Activated CD4-positive, alpha-beta T cell treated with anti-CD3 and anti-CD28 coated beads, Interleukin-2, amount 50 U/mL, for 4 hours (primary cell): ENCODE data around the gene TAS2R3.
"Not testable (repeated sequence)": the region's sequence is repeated elsewhere in the genome, so short reads cannot be mapped to it uniquely, and the experiment has no call there.

Experiments
- DNase-seq, 2 experiments: peaks; one replicate each; pipeline ENCODE4 v3.0.0-alpha.2; 2020

TAS2R3 gene

GRCh38 chr7:141763797-141764196 lies at the start of gene TAS2R3:
TSS of gene TAS2R3 (plus strand) at chr7:141764097. CDS start at chr7:141764159, 62 bp downstream.
- DNase-seq, result no peak

GRCh38 chr7:141714571-141714970 lies 49.3 kb upstream of the TAS2R3 start:
- no peak for DNase-seq

- DNase-seq, result no peak
Observed at GRCh38 chr7:141715018-141715417, 48.9 kb upstream of the TAS2R3 start.

- DNase-seq, result no peak
Observed at GRCh38 chr7:141715794-141716689, 47.9 kb upstream of the TAS2R3 start.

GRCh38 chr7:141717450-141717849 lies 46.4 kb upstream of the TAS2R3 start:
- no peak for DNase-seq

GRCh38 chr7:141722529-141722928 lies 41.4 kb upstream of the TAS2R3 start:
- DNase-seq, result no peak

GRCh38 chr7:141729020-141729419 lies 34.9 kb upstream of the TAS2R3 start:
- no peak for DNase-seq

- no peak for DNase-seq
Observed at GRCh38 chr7:141731476-141732149, 32.3 kb upstream of the TAS2R3 start.

GRCh38 chr7:141737118-141737835 lies 26.6 kb upstream of the TAS2R3 start:
- no peak for DNase-seq

- DNase-seq, result peak; percentile 88 to 90
Observed at GRCh38 chr7:141737836-141738591, 25.9 kb upstream of the TAS2R3 start, which contains the start of gene SSBP1. TSS of gene SSBP1 (plus strand) at chr7:141738358. CDS start at chr7:141739167, 809 bp downstream.

- DNase-seq, result no peak
Observed at GRCh38 chr7:141738592-141739013, 25.3 kb upstream of the TAS2R3 start.

GRCh38 chr7:141739250-141739649 lies 24.6 kb upstream of the TAS2R3 start:
- no peak for DNase-seq

- DNase-seq, result no peak
Observed at GRCh38 chr7:141742229-141742628, 21.7 kb upstream of the TAS2R3 start.

- DNase-seq, result no peak
Observed at GRCh38 chr7:141744131-141744530, 19.8 kb upstream of the TAS2R3 start.

GRCh38 chr7:141748396-141748795 lies 15.5 kb upstream of the TAS2R3 start:
- DNase-seq, result no peak

GRCh38 chr7:141751904-141752303 lies 12.0 kb upstream of the TAS2R3 start:
- not testable (repeated sequence) for DNase-seq

- no peak for DNase-seq
Observed at GRCh38 chr7:141752634-141753033, 11.3 kb upstream of the TAS2R3 start.

- DNase-seq, result no peak
Observed at GRCh38 chr7:141754939-141755338, 9.0 kb upstream of the TAS2R3 start.

- not testable (repeated sequence) for DNase-seq
Observed at GRCh38 chr7:141770083-141770583, 6.2 kb downstream of the TAS2R3 start.

GRCh38 chr7:141776374-141776773 lies 12.5 kb downstream of the TAS2R3 start, which contains the start of gene TAS2R4:
TSS of gene TAS2R4 (plus strand) at chr7:141776674. CDS start at chr7:141778489, 1,815 bp downstream.
- no peak for DNase-seq

- DNase-seq, result peak in 1 of 2 experiments; percentile 5
Observed at GRCh38 chr7:141785706-141786552, 22.0 kb downstream of the TAS2R3 start.
